ENCODE results near the gene COMT.

GRCh38 chr22:19904935-19905334 is 36.6 kb upstream of the COMT start:
- no peak for TF ChIP-seq POLR2A (IDR thresholded peaks at IDR 0.05)
- no peak for TF ChIP-seq CTCF (IDR thresholded peaks at IDR 0.05)

All from Peyer's patch (tissue), 4 donors.